H9 (cell line): ENCODE measurements around the gene SFI1. TPM values are rescaled to one million over a fixed set of nuclear protein-coding genes. Genes with fewer than 3 reads are reported as not detected.

ENCODE experiments used
- DNase-seq: peaks from one replicate; pipeline ENCODE4 v3.0.0-alpha.2; 2017
- H2AFZ ChIP-seq: one replicate; pipeline ENCODE4 v1.6.1; 2013; ENCODE audit warnings: mild to moderate bottlenecking, low read length, control low read depth, moderate library complexity
- H2AK5ac ChIP-seq: 2 replicates; pipeline ENCODE4 v1.6.1; 2013; ENCODE audit warnings: low read length, control low read depth, mixed read lengths; ENCODE audit not compliant: insufficient read length
- H2BK120ac ChIP-seq: one replicate; pipeline ENCODE4 v1.6.1; 2013; ENCODE audit warnings: low read depth, mild to moderate bottlenecking, low read length, control low read depth, inconsistent platforms; ENCODE audit not compliant: poor library complexity, severe bottlenecking
- H2BK12ac ChIP-seq: 2 replicates; pipeline ENCODE4 v1.6.1; 2013; ENCODE audit warnings: low read length, control low read depth, mixed read lengths, low read depth; ENCODE audit not compliant: insufficient read length
- H2BK15ac ChIP-seq: 2 replicates; pipeline ENCODE4 v1.6.1; 2013; ENCODE audit warnings: low read depth, low read length, control low read depth
- H2BK20ac ChIP-seq: one replicate; pipeline ENCODE4 v1.6.1; 2013; ENCODE audit warnings: low read depth, mild to moderate bottlenecking, low read length, control low read depth, inconsistent platforms; ENCODE audit not compliant: poor library complexity, severe bottlenecking
- H2BK5ac ChIP-seq: 2 replicates; pipeline ENCODE4 v1.6.1; 2013; ENCODE audit warnings: low read length, control low read depth, mixed read lengths; ENCODE audit not compliant: insufficient read length
- H3K14ac ChIP-seq: 2 replicates; pipeline ENCODE4 v1.6.1; 2013; ENCODE audit warnings: low read length, control low read depth; ENCODE audit not compliant: insufficient read depth
- H3K18ac ChIP-seq: 2 replicates; pipeline ENCODE4 v1.6.1; 2013; ENCODE audit warnings: low read depth, mild to moderate bottlenecking, mixed read lengths, low read length, control low read depth; ENCODE audit not compliant: insufficient read length
- H3K23ac ChIP-seq: 2 replicates; pipeline ENCODE4 v1.6.1; 2013; ENCODE audit warnings: low read length, control low read depth, mixed read lengths, low read depth; ENCODE audit not compliant: insufficient read length
- H3K23me2 ChIP-seq: 2 replicates; pipeline ENCODE4 v1.6.1; 2013; ENCODE audit warnings: low read depth, mild to moderate bottlenecking, mixed read lengths, low read length, control low read depth; ENCODE audit not compliant: insufficient read length, poor library complexity, severe bottlenecking
- H3K27ac ChIP-seq: 2 replicates; pipeline ENCODE4 v1.5.1; 2013; ENCODE audit warnings: low read length, control low read depth, mixed read lengths, low read depth; ENCODE audit not compliant: insufficient read length
- H3K27me3 ChIP-seq: 2 replicates; pipeline ENCODE4 v1.6.1; 2013; ENCODE audit warnings: low read length, control low read depth, inconsistent platforms; ENCODE audit not compliant: insufficient read depth
- H3K4ac ChIP-seq: 2 replicates; pipeline ENCODE4 v1.6.1; 2013; ENCODE audit warnings: low read depth, mild to moderate bottlenecking, control low read depth, inconsistent platforms, low read length, moderate library complexity
- H3K4me1 ChIP-seq: 2 replicates; pipeline ENCODE4 v1.6.1; 2013; ENCODE audit warnings: low read length, control low read depth, inconsistent platforms; ENCODE audit not compliant: insufficient read depth
- H3K4me2 ChIP-seq: 2 replicates; pipeline ENCODE4 v1.6.1; 2013; ENCODE audit warnings: low read length, control low read depth, mixed read lengths; ENCODE audit not compliant: insufficient read length, insufficient read depth
- H3K56ac ChIP-seq: 2 replicates; pipeline ENCODE4 v1.6.1; 2013; ENCODE audit warnings: low read depth, mild to moderate bottlenecking, mixed read lengths, low read length, control low read depth; ENCODE audit not compliant: insufficient read length
- H3K79me1 ChIP-seq: 2 replicates; pipeline ENCODE4 v1.6.1; 2013; ENCODE audit warnings: low read depth, mild to moderate bottlenecking, moderate library complexity, low read length, control low read depth, inconsistent platforms; ENCODE audit not compliant: insufficient read depth, poor library complexity, severe bottlenecking
- H3K79me2 ChIP-seq: 2 replicates; pipeline ENCODE4 v1.6.1; 2013; ENCODE audit warnings: low read length, control low read depth, inconsistent platforms; ENCODE audit not compliant: insufficient read depth
- H3K9ac ChIP-seq: 2 replicates; pipeline ENCODE4 v1.6.1; 2013; ENCODE audit warnings: low read length, control low read depth, mixed read lengths; ENCODE audit not compliant: insufficient read length; ENCODE audit errors: extremely low read depth
- H3K9me3 ChIP-seq: one replicate; pipeline ENCODE4 v1.6.1; 2013; ENCODE audit warnings: low read depth, low read length, inconsistent platforms; ENCODE audit not compliant: control insufficient read depth
- H3T11ph ChIP-seq: one replicate; pipeline ENCODE4 v1.6.1; 2013; ENCODE audit warnings: mild to moderate bottlenecking, low read length, control low read depth, inconsistent platforms
- H4K20me1 ChIP-seq: one replicate; pipeline ENCODE4 v1.6.1; 2013; ENCODE audit not compliant: control insufficient read depth, insufficient read length, insufficient read depth
- H4K5ac ChIP-seq: 2 replicates; pipeline ENCODE4 v1.6.1; 2013; ENCODE audit warnings: low read depth, mild to moderate bottlenecking, mixed read lengths, low read length, control low read depth; ENCODE audit not compliant: insufficient read length
- H4K8ac ChIP-seq: replicated peaks from 2 replicates; pipeline ENCODE4 v1.6.1; 2013; ENCODE audit warnings: low read length, control low read depth, mixed read lengths, low read depth; ENCODE audit not compliant: insufficient read length
- H4K91ac ChIP-seq: 2 replicates; pipeline ENCODE4 v1.6.1; 2013; ENCODE audit warnings: low read depth, mild to moderate bottlenecking, moderate library complexity, mixed read lengths, low read length, control low read depth; ENCODE audit not compliant: insufficient read length
- H3K27ac Mint-ChIP-seq, 3 experiments: 2 replicates in 2 of 3; 3 replicates in 1 of 3; pipeline ENCODE4 v1.8.0; 2020 to 2021; ENCODE audit warnings: mixed read lengths in 3 of 3, mild to moderate bottlenecking in 1 of 3, moderate library complexity in 1 of 3
- H3K27me3 Mint-ChIP-seq: 2 replicates; pipeline ENCODE4 v1.8.0; 2021; ENCODE audit warnings: low read depth, mild to moderate bottlenecking, moderate library complexity, mixed read lengths
- H3K36me3 Mint-ChIP-seq, 3 experiments: 2 replicates in 2 of 3; 3 replicates in 1 of 3; pipeline ENCODE4 v1.8.0; 2020 to 2021; ENCODE audit warnings: low read depth in 3 of 3, mixed read lengths in 3 of 3; ENCODE audit not compliant: insufficient read depth in 1 of 3
- H3K4me1 Mint-ChIP-seq, 2 experiments: 2 replicates each; pipeline ENCODE4 v1.8.0; 2020; ENCODE audit warnings: mixed read lengths in 2 of 2
- H3K4me3 Mint-ChIP-seq, 2 experiments: 2 replicates in 1 of 2; 3 replicates in 1 of 2; pipeline ENCODE4 v1.8.0; 2020 to 2021; ENCODE audit warnings: mild to moderate bottlenecking in 2 of 2, mixed read lengths in 2 of 2, moderate library complexity in 1 of 2
- H3K9me3 Mint-ChIP-seq, 2 experiments: 2 replicates in 1 of 2; 3 replicates in 1 of 2; pipeline ENCODE4 v1.8.0; 2020; ENCODE audit warnings: mild to moderate bottlenecking in 2 of 2, mixed read lengths in 2 of 2, moderate library complexity in 1 of 2
- WGBS: extraction: QIAGEN DNeasy Blood & Tissue Kit; methylation state at CpG from one replicate; pipeline ENCODE4 v1.1.7; 2013; ENCODE audit warnings: missing lambda C conversion rate, low lambda C conversion rate, mixed read lengths; ENCODE audit not compliant: insufficient read length; ENCODE audit errors: extremely low coverage; 5-methylcytosine and 5-hydroxymethylcytosine counted together
- total RNA-seq: library from RNA; stranded (reverse); gene quantifications from 2 replicates; pipeline ENCODE4 v1.2.1, GENCODE V29; 2021
- TF ChIP-seq, protein P1 (sequence below): fragments of 200-600 bp; sonication (generic); conservative IDR thresholded peaks from 3 replicates; pipeline ENCODE4 v1.8.0; 2021; ENCODE audit warnings: antibody characterized with exemption, mild to moderate bottlenecking

The SFI1 gene
- total RNA-seq, 1 experiment from 2014 or later = 26.4 TPM

DNA sequence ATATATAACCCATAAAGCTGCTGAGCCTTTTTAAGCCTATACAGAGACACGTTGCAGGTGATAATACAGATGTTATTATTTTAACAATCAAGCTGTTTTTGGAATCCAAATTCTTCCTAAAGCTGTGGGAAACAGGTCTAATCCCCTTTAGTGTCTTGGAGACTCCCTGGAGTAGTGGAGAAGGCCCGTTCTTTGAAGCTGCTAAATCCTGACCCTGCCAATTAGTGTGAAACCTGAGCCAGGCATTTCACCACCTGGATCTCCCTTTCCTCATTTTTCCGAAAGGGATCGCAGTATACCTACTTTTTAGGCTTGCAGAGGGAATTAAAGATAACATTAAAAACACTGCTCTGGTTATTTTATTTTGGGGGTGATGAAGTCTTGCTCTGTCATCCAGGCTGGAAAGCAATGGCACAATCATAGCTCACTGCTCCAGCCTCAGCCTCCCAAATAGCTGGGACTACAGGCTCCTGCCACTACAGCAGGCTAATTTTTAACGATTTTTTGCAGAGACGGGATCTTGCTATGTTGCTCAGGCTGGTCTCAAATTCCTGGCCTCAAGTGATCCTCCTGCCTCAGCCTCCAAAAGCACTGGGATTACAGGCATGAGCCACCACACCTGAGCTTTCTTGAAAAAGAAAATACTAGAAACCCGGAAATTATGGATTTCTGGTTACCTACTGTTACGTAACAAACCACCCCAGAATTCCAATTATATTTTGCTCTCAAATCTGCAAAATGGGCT lies 4.9 kb upstream of the SFI1 start:
- no peak overlapping the region for H3K56ac ChIP-seq
- H4K8ac ChIP-seq = no peak overlapping the region
- no peak overlapping the region for H3T11ph ChIP-seq
- Mint-ChIP-seq H3K4me3 (peak overlapping the region; percentile 92 to 97), H3K27ac (peak overlapping the region in 1 of 3 experiments; percentile 91; a peak in 3 of 7 replicates), H3K36me3 (peaks cover 5 to 24% (median 17%) of the 10 kb centered on the region in 3 experiments; a peak in 6 of 7 replicates), H3K9me3 (no peaks in the 10 kb centered on the region), H3K4me1 (peaks cover 34 to 41% of the 10 kb centered on the region in 2 experiments), H3K27me3 (peaks cover 7% of the 10 kb centered on the region)
- no peak overlapping the region for H3K27ac ChIP-seq
- DNase-seq = peak; percentile 31
- H3K4ac ChIP-seq = no peak overlapping the region
- H4K91ac ChIP-seq = no peak overlapping the region
- no peak overlapping the region for H2BK12ac ChIP-seq
- H3K79me1 ChIP-seq = no peaks in the 10 kb centered on the region
- WGBS = no CpG with 5 or more reads among the region's 8 CpGs
- H3K9ac ChIP-seq = no peak overlapping the region
- no peak overlapping the region for H3K23ac ChIP-seq
- H3K4me2 ChIP-seq = no peak overlapping the region
- H4K5ac ChIP-seq = no peak overlapping the region
- H3K14ac ChIP-seq = no peak overlapping the region
- peaks cover 12% of the 10 kb centered on the region for H3K23me2 ChIP-seq
- H2BK120ac ChIP-seq = no peak overlapping the region
- no peaks in the 10 kb centered on the region for H4K20me1 ChIP-seq
- TF ChIP-seq, protein P1, sequence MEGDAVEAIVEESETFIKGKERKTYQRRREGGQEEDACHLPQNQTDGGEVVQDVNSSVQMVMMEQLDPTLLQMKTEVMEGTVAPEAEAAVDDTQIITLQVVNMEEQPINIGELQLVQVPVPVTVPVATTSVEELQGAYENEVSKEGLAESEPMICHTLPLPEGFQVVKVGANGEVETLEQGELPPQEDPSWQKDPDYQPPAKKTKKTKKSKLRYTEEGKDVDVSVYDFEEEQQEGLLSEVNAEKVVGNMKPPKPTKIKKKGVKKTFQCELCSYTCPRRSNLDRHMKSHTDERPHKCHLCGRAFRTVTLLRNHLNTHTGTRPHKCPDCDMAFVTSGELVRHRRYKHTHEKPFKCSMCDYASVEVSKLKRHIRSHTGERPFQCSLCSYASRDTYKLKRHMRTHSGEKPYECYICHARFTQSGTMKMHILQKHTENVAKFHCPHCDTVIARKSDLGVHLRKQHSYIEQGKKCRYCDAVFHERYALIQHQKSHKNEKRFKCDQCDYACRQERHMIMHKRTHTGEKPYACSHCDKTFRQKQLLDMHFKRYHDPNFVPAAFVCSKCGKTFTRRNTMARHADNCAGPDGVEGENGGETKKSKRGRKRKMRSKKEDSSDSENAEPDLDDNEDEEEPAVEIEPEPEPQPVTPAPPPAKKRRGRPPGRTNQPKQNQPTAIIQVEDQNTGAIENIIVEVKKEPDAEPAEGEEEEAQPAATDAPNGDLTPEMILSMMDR = 0 out of 3 replicates have a peak, but pooled peaks have one; percentile 13
- H2BK15ac ChIP-seq = no peak overlapping the region
- no peak overlapping the region for H2AK5ac ChIP-seq
- H3K18ac ChIP-seq = no peak overlapping the region
- H2BK5ac ChIP-seq = no peak overlapping the region
- no peaks in the 10 kb centered on the region for H3K27me3 ChIP-seq
- no peak overlapping the region for H2AFZ ChIP-seq
- no peaks in the 10 kb centered on the region; the same call in 1 of the 2 replicates for H3K4me1 ChIP-seq
- H3K79me2 ChIP-seq = no peaks in the 10 kb centered on the region
- no peaks in the 10 kb centered on the region for H3K9me3 ChIP-seq
- H2BK20ac ChIP-seq = no peak overlapping the region
